Spleen (tissue), 11 donors: ENCODE measurements around the gene TMEM109. TPM values are rescaled to one million over a fixed set of nuclear protein-coding genes. Genes with fewer than 3 reads are reported as not detected.

Experiments used
- DNase-seq: peaks from one replicate; pipeline ENCODE4 v3.0.0-alpha.2; 2020
- H3K27ac ChIP-seq, 8 donors: fragments of 200-600 bp; sonication (generic) in 7 of 8; 1 replicate in 4 of 8; 2 replicates in 4 of 8; pipeline versions ENCODE4 v1.5.0 to v1.8.0; 2016 to 2021; ENCODE audit warnings: inconsistent platforms in 4 of 8, mild to moderate bottlenecking in 4 of 8, moderate library complexity in 1 of 8
- H3K27me3 ChIP-seq, 7 donors: fragments of 200-600 bp; sonication (generic) in 6 of 7; replicated peaks in 1 of 7; 1 replicate in 4 of 7; 2 replicates in 3 of 7; pipeline versions ENCODE4 v1.5.0 to v1.8.0; 2016 to 2021; ENCODE audit warnings: inconsistent platforms in 3 of 7, mild to moderate bottlenecking in 1 of 7
- H3K36me3 ChIP-seq, 6 donors: fragments of 200-600 bp; sonication (generic) in 5 of 6; 1 replicate in 4 of 6; 2 replicates in 2 of 6; pipeline versions ENCODE4 v1.5.0 to v1.8.0; 2016 to 2021; ENCODE audit warnings: inconsistent platforms in 2 of 6
- H3K4me1 ChIP-seq, 6 donors: fragments of 200-600 bp; sonication (generic) in 5 of 6; 1 replicate in 3 of 6; 2 replicates in 3 of 6; pipeline versions ENCODE4 v1.5.0 to v1.8.0; 2016 to 2021; ENCODE audit warnings: inconsistent platforms in 3 of 6
- H3K4me3 ChIP-seq, 8 donors: fragments of 200-600 bp; sonication (generic) in 7 of 8; 1 replicate in 4 of 8; 2 replicates in 4 of 8; pipeline versions ENCODE4 v1.5.0 to v1.8.0; 2016 to 2021; ENCODE audit warnings: inconsistent platforms in 4 of 8, mild to moderate bottlenecking in 4 of 8, moderate library complexity in 2 of 8
- H3K9me3 ChIP-seq, 8 donors: fragments of 200-600 bp; sonication (generic) in 7 of 8; 1 replicate in 4 of 8; 2 replicates in 4 of 8; pipeline versions ENCODE4 v1.5.0 to v1.8.0; 2016 to 2021; ENCODE audit warnings: inconsistent platforms in 4 of 8
- POLR2A ChIP-seq, 3 donors: fragments of 450-650 bp; IDR thresholded peaks; one replicate each; pipeline ENCODE4 v1.5.1; 2017; ENCODE audit warnings: antibody characterized with exemption in 3 of 3, mild to moderate bottlenecking in 1 of 3
- POLR2AphosphoS5 ChIP-seq, 3 donors: sonication (generic); formaldehyde crosslinking; IDR thresholded peaks; one replicate each; pipeline ENCODE4 v1.5.1; 2017; ENCODE audit warnings: antibody characterized with exemption in 3 of 3
- WGBS, 5 donors: extraction: QIAGEN DNeasy Blood & Tissue Kit in 3 of 5; methylation state at CpG; one replicate each; pipeline versions ENCODE4 v1.1.5 to v1.1.7; 2013 to 2018; 5-methylcytosine and 5-hydroxymethylcytosine counted together
- intact Hi-C: fragments of 100-400 bp; cut with DNase I; formaldehyde crosslinking; loops from one replicate; pipeline ENCODE4 v1.15.0; 2023; ENCODE audit warnings: low total_unique reads
- polyA plus RNA-seq, 3 donors: library from polyadenylated mRNA; stranded (reverse); fragments of 200-250 nt; gene quantifications; one replicate each; pipeline ENCODE4 v1.2.1, GENCODE V29; 2013
- total RNA-seq, 7 donors: library from RNA; depleted of rRNA in 3 of 7; stranded (reverse); fragments of >200 nt in 3 of 7; fragmentation: NEBNext Ultra II Directional in 4 of 7; extraction: Animal tissue kit (Norgen Biotek cat#: 25700) in 4 of 7; gene quantifications; one replicate each; pipeline versions ENCODE4 v1.1.0 to v1.2.1, GENCODE V29; 2016 to 2021
- TF ChIP-seq, protein P1 (sequence below), 11 experiments: fragments of 200-600 bp in 7 of 11; fragments of 450-650 bp in 4 of 11; sonication (generic) in 4 of 11; IDR thresholded peaks in 8 of 11; conservative IDR thresholded peaks in 3 of 11; 1 replicate in 7 of 11; 2 replicates in 4 of 11; pipeline versions ENCODE4 v1.4.0 to v1.8.0; 2016 to 2021; ENCODE audit warnings: antibody characterized with exemption in 11 of 11, inconsistent platforms in 4 of 11, mild to moderate bottlenecking in 1 of 11
- donor health status: healthy with polysubstance abuse.
- donor health status: DM: no; HTN: no; CAD: no; lungs with moderate emphysema.
- donor health status: DM: no; HTN: no; CAD: no.
- donor health status: Bipolar disorder and iron deficiency.
- donor health status: healthy.
- donor health status: DM: no; HTN: no; CAD: no.
- donor health status: DM: yes; HTN: yes; CAD: no.

TMEM109 gene
- total and polyA plus RNA-seq, 10 donors, result 53.6 to 125 (median 102) TPM

DNA sequence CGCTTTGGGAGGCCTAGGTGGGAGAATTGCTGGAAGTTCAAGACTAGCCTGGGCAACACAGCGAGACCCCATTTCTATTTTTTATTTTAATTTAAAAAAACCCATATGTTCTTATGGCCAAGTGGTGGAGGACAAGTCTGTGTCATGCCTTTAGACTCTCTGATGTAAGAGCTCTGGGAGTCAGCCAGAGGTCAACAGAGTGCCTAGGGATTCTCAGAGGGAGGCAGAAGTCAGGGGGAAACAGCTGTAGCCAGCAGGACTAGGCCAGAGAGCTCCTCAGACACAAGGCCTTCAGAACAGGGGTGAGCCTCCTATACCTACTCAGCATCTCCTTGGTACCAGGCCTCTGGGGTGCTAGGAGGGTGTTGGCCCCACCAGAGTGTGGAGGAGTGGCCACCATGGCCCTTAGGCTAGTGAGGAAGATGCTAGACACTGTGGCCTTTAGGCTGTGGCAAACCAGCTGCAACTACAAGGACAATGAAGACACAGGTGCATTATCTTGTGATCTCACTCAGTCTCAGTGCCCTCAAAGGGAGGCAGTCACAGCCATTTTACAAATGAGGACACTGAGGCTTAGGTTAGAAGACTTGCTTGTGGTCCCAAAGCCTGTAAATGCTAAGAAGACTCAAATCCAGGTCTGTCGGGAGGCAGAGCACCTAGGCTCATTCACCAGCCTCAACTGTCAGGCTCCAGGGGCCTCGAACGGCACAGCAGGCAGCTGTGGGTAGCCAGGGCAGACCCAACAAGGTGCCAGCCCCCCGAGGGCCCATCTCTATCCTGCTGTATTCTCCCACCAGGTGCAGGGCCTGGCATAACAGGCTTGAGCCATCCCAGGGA is 41.6 kb upstream of the TMEM109 start:
- peak; percentile 45 for DNase-seq
- peaks cover 0 to 11% (median 0%) of the 10 kb centered on the region in 7 donors for H3K27me3 ChIP-seq
- H3K36me3 ChIP-seq, result peaks cover 0 to 17% (median 0%) of the 10 kb centered on the region in 6 donors
- no peak overlapping the region for H3K4me3 ChIP-seq
- peaks cover 0 to 30% (median 8%) of the 10 kb centered on the region in 6 donors for H3K4me1 ChIP-seq
- H3K27ac ChIP-seq, result peak overlapping the region in 3 of 8 donors; percentile 17 to 36 (median 22)
- TF ChIP-seq POLR2AphosphoS5 (IDR thresholded peaks at IDR 0.05), result peak in 1 of 3 donors; percentile 38
- TF ChIP-seq, protein P1, sequence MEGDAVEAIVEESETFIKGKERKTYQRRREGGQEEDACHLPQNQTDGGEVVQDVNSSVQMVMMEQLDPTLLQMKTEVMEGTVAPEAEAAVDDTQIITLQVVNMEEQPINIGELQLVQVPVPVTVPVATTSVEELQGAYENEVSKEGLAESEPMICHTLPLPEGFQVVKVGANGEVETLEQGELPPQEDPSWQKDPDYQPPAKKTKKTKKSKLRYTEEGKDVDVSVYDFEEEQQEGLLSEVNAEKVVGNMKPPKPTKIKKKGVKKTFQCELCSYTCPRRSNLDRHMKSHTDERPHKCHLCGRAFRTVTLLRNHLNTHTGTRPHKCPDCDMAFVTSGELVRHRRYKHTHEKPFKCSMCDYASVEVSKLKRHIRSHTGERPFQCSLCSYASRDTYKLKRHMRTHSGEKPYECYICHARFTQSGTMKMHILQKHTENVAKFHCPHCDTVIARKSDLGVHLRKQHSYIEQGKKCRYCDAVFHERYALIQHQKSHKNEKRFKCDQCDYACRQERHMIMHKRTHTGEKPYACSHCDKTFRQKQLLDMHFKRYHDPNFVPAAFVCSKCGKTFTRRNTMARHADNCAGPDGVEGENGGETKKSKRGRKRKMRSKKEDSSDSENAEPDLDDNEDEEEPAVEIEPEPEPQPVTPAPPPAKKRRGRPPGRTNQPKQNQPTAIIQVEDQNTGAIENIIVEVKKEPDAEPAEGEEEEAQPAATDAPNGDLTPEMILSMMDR (IDR thresholded peaks at IDR 0.05 in 8 of 11, conservative IDR thresholded peaks at IDR 0.05 in 3 of 11), result no peak
- no peaks in the 10 kb centered on the region for H3K9me3 ChIP-seq
- intact Hi-C loops, result no loop called here
- 84 to 94% (median 91%) methylated on average over 4 to 6 of the region's 6 CpGs for WGBS, 5 donors

DNA sequence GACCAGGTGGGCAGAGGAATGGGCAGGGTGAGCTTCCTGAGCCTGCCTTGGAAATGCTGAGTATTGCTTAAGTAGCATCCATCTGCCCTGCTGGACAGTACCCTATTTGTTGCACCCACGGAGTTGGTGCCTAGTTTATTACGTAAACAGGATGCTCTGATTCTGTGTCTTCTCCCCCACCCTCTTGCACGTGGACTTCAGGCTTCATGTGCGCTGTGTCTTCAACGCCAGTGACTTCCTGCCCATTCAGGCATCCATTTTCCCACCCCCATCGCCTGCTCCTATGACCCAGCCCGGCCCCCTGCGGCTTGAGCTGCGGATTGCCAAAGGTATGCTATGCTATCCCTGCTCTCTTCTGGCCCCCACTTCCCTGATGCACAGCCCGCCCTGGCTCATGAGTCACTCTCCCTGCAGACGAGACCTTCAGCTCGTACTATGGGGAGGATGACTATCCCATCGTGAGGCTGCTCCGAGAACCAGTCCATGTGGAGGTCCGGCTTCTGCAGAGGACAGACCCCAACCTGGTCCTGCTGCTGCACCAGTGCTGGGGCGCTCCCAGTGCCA is 40.9 kb upstream of the TMEM109 start:
- TF ChIP-seq, protein P1 (IDR thresholded peaks at IDR 0.05 in 8 of 11, conservative IDR thresholded peaks at IDR 0.05 in 3 of 11), result no peak
- peak; percentile 72 for DNase-seq
- Histone ChIP-seq H3K27ac (no peak overlapping the region), H3K36me3 (peaks cover 0 to 24% (median 1%) of the 10 kb centered on the region in 6 donors), H3K9me3 (no peaks in the 10 kb centered on the region), H3K4me1 (peaks cover 0 to 30% (median 8%) of the 10 kb centered on the region in 6 donors), H3K4me3 (no peak overlapping the region), H3K27me3 (peaks cover 0 to 11% (median 0%) of the 10 kb centered on the region in 7 donors)
- WGBS, 5 donors, result 56 to 76% (median 61%) methylated on average over 16 of the region's 16 CpGs
- intact Hi-C loops, result no loop called here

DNA sequence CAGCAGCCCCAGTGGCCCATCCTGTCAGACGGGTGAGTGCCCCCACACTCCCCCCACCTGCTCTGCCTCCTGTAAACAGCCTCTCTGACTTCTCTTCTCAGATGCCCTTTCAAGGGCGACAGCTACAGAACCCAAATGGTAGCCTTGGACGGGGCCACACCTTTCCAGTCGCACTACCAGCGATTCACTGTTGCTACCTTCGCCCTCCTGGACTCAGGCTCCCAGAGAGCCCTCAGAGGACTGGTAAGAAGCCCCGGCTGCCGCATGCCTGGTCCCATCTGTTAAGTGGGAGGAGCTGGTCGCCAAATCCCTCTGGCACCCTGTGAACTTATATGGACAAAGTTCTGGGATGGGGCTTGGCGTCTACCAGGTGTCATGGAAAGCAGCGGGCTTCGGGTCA is 40.4 kb upstream of the TMEM109 start:
- peaks cover 0 to 28% (median 4%) of the 10 kb centered on the region in 6 donors for H3K36me3 ChIP-seq
- H3K4me3 ChIP-seq, result no peak overlapping the region
- no peak overlapping the region for H3K27ac ChIP-seq
- intact Hi-C loops, result no loop called here
- H3K9me3 ChIP-seq, result no peaks in the 10 kb centered on the region
- 87 to 95% (median 91%) methylated on average over 12 of the region's 12 CpGs for WGBS, 5 donors
- peaks cover 0 to 30% (median 8%) of the 10 kb centered on the region in 6 donors for H3K4me1 ChIP-seq
- peaks cover 0 to 11% (median 0%) of the 10 kb centered on the region in 7 donors for H3K27me3 ChIP-seq
- DNase-seq, result peak; percentile 64
- no peak for TF ChIP-seq POLR2A (IDR thresholded peaks at IDR 0.05)
- TF ChIP-seq POLR2AphosphoS5 (IDR thresholded peaks at IDR 0.05), result no peak
- TF ChIP-seq, protein P1 (IDR thresholded peaks at IDR 0.05 in 8 of 11, conservative IDR thresholded peaks at IDR 0.05 in 3 of 11), result no peak
